Embryonic facial prominence (tissue), 1 donor: ENCODE data around the gene SCN5A.

ENCODE experiments used
- DNase-seq: peaks from one replicate; pipeline ENCODE4 v3.0.0-alpha.2; 2016; ENCODE audit errors: extremely low spot score

SCN5A gene

GRCh38 chr3:38601956-38602550 lies 47.4 kb downstream of the SCN5A start:
- DNase-seq, result no peak

GRCh38 chr3:38600551-38600950 lies 48.9 kb downstream of the SCN5A start:
- no peak for DNase-seq

GRCh38 chr3:38599886-38600285 lies 49.6 kb downstream of the SCN5A start:
- no peak for DNase-seq

DNA sequence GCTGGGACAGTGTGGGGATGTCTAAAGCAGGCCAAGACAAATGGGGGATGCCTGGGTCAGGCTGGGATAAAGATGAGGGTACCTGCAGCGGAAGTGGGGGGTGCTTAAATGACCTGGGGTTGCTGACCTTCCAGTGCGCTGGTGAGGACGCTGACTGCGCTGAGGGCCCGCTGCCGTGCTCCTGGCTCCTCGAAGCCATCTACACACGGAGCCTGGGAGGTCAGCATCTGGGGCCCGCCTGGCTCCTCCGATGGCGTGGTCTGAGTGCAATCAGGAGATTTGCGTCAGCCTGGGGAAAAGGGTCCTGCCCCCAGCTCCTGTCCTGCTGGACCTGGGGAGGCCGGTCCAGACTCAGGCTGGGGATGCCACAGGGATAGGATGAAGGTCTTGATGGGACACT lies 50.7 kb downstream of the SCN5A start:
- DNase-seq, result no peak

GRCh38 chr3:38597502-38598060 lies 51.9 kb downstream of the SCN5A start:
- DNase-seq, result no peak

DNA sequence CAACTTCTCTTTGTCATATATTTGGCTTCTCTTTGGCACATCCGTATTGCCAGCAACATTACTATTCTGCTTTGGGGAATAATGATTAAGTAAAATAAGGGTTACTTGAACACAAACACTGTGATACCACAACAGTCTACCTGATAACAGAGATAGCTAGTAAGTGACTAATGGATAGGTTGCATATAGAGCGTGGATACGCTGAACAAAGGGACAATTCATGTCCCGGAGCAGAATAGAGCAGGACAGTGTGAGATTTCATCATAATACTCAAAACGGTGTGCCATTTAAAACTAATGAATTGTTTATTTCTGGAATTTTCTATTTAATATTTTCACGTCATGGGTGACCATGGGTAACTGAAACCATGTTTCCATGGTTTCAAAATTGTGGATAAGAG lies 54.1 kb downstream of the SCN5A start:
- DNase-seq, result no peak

- no peak for DNase-seq
These were observed 59.0 kb downstream of the SCN5A start for GRCh38 chr3:38590521-38590920.

DNA sequence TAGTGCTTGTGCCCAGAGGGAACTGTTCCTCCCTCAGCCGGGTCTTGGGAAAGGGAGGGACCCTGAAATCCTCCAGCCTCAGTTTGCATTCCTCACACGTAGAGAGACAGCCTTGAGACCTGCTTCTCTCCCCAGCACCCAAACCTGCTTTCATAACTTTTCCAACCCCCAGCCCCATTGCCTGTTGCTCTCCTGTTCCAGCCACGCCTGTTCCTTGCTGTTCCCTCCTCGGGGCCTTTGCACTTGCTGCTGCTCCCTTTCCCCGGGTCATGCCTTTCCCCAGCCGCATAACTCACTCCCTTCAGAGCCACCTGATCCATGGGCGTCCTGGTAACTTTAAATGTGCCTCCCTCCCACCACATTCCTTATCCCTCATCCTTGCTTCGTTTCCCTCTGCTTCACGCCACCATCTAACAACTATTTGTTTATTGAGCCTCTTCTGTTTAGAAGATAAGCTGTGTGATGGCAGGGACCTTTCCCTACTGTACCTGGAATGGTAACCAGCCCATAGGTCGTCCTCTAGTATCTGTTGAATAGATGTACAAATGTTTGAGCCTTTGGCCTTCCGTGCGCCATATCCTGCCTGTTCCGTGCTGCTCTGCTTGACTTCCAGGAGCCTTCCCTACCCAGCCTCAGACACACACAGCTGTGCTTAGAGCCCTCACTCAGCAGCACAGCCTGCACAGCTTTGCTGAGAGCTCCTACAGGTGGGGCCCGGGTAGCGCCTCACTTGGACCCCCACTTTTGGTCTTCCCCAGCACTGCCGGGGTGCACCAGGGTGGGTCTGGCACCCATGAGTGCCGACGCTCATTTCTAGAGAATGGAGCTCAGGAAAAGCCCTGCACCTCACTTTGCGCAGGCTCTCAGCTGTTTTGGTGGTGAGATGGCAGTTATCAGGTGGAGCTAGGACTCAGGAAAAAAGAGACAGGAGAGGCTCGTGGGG lies 60.2 kb downstream of the SCN5A start:
- no peak for DNase-seq

- no peak for DNase-seq
These were observed 61.0 kb downstream of the SCN5A start for GRCh38 chr3:38588371-38588971.

GRCh38 chr3:38587548-38588131 lies 61.8 kb downstream of the SCN5A start:
- no peak for DNase-seq

- DNase-seq, result no peak
These were observed 62.7 kb downstream of the SCN5A start for GRCh38 chr3:38586546-38587520.

GRCh38 chr3:38585791-38586420 lies 63.6 kb downstream of the SCN5A start:
- DNase-seq, result no peak

- no peak for DNase-seq
These were observed 65.8 kb downstream of the SCN5A start for GRCh38 chr3:38583688-38584087.

DNA sequence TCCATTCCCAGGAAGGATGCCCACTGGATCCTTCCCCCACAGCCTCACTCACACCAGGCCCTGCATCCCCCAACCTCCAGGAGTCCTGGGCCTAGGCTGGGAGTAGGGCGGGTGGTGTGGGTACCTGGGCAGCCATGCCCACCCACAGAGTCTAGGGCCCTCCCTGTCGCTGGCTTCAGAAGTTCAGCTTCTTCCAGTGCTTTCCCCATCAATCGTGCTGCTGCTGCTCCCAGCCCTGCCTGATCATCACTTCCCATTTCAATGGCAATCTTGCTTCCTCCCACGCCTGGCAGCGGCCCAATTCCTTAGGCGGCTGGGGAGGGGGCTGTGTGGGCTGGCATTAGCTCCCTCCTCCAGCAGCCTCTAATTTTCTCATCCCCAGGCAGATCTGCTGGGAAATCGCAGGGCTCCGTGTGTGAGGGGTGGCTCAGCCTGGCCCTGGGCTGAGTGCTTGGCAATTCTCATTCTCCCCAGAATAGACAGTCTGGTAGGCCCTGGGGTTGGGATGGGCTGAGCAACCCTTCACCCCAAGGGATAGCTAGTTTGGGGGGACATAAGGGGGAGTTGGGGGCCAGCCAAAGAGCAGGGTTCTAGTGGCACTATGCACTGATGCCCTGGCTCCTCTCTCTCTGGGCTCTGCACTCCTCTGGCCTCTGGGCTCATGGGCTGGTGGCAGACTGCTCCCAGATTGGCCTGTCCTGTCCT lies 66.4 kb downstream of the SCN5A start:
- DNase-seq, result no peak

GRCh38 chr3:38582316-38582715 lies 67.2 kb downstream of the SCN5A start:
- DNase-seq, result no peak

GRCh38 chr3:38581774-38582173 lies 67.7 kb downstream of the SCN5A start:
- no peak for DNase-seq

- no peak for DNase-seq
These were observed 68.8 kb downstream of the SCN5A start for GRCh38 chr3:38580450-38581382.

DNA sequence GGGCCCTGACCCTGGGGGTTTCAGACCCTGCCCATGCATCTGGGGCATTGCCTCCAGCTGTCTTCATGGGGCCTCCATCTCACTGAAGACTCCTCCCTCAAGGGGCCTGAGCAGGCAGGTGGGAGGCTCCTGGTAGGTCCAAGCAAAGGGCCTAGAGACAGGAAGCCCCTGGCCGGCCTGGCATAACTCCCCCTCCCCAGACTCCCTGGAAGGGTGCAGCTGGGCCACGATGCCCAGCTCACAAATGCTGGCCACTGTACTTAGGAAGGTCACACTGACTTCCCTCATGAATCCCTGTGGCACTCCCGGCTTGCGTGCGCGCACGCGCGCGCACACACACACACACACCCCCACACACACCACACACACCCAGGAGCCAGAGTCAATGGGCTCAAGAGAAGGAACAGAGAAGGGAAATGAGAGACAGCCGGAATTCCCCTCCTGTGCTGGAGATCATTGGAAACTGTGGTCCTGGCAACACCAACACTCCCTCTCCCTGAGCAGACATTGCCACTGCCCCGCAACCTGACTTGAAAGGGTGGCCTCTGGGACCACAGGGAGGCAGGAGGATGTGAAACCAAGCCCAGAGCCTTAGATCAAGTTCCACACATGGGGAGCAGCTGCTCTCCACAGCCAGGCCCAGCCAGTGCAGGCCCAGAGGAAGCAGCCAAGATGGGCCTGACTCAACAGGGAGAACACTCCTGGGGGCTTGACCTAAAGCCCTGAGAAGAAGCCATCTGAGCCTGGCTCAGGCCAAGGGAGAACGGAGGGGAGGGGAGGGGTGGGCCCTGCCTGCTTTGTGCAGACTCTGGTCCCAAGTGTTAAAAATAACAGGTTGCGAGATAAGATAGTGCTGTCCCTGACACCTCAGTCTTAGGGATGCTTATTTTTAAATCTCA lies 69.7 kb downstream of the SCN5A start:
- no peak for DNase-seq
